HS-27A (cell line): ENCODE data around the gene PRXL2C.
"Not testable (repeated sequence)": the region's sequence is repeated elsewhere in the genome, so short reads cannot be mapped to it uniquely, and the experiment has no call there.

Experiments
- DNase-seq: peaks from one replicate; pipeline ENCODE4 v3.0.0-alpha.2; 2012; ENCODE audit warnings: low read depth, missing footprints

Gene PRXL2C

DNA sequence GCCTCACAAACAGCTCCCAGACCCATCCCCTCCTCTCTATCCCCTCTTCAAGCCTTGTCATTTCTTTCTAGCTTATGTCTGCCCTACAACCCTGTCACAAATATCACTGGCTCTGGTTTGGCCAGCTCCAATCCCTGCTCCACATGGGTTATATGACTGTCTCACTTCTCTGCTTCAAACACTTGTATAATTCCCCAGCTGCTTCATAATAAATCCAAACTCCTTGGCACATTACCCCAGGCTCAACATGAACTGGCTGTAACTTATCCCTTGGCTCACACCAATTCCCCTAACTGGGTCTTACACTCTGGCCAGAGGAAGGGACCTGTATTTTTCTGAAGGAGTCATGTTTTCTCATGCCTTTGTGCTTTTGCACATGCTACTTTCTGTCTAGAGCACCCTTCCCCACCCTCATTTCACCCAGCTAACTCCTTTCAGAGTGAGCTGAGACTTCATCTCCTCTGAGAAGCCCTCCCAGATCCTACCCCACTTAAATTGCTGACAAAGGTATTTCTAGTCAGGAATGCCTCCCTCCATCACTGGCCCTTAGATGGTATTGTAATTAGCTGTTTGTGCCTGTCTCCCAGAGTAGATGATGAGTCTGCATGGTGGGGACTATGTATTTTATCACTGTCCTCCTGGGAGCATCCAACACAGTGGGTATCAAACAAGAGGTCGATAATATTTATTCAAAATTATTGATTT, 5.3 kb downstream of the PRXL2C start:
- no peak for DNase-seq

DNA sequence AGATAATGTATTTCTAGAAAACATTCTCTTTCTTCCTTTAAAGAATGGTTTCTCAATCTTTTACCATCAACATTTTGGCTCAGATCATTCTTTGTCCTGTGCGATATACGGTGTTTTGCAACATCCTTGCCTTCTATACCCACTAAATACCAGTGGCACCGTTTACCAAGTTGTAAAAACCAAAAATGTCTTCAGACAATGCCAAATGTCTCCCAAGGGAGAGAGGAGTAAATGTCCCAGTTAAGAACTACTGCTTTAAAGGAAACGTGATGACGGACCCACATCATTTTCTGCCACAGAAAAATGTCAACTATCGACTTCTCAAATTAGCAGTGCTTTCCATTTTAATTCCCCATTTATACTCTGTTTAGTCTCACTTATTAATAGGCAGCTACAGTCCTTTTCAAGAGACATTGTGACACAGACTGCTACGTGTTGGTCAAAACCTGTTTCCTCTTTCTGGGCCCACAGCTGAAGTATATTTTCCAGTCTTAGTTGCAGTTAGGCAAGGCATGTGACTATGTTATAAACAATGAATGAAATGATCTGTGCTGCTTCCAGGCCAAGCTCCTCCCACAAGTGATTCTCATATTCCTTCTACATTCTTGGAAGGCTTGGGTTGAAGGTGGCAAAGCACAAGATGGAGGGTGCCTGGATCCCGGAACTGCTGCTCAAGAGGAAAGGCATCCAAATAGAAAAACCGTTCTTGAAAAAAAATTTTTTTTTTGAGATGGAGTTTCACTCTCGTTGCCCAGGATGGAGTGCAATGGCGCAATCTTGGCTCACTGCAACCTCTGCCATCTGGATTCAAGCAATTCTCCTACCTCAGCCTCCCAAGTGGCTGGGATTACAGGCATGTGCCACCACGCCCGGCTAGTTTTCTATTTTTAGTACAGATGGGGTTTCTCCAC, 8.8 kb downstream of the PRXL2C start:
- DNase-seq = no peak

DNA sequence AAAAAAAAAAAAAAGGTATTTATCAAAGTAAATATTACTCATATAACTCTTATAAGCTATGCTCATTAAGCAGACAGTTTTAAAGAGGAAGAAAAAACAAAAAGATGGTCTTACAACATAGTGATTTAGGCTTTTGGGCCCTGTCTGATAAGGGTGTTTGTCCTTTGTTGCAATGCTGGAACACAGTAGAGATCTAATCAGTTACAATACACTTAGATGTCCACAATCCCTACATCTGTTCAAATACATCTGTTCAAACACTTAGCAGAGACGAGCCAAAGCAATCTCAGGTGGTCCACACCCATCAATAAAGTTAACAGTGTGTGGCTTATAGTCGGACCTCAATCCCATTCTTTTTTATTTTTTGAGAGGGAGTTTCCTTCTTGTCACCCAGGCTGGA, 11.0 kb downstream of the PRXL2C start:
- no peak for DNase-seq

DNA sequence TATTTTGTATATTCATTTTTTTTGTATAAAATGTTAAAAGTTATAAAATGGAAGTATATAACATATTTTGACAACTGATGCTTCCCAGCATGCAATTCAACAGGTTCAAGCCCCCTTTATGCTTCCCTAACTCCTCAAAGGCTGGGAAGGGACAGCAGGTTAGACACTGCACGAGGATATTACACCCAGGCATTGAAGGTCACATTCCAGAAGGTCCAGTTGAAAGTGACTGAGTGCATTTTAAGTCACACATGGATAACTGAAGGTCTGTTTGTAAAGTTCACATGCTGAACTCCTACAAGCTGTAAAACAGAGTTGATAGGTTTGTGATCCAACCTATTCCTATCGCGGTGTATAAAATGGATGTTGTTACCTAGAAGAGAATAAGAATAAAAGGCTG, 13.6 kb downstream of the PRXL2C start:
- DNase-seq = no peak

DNA sequence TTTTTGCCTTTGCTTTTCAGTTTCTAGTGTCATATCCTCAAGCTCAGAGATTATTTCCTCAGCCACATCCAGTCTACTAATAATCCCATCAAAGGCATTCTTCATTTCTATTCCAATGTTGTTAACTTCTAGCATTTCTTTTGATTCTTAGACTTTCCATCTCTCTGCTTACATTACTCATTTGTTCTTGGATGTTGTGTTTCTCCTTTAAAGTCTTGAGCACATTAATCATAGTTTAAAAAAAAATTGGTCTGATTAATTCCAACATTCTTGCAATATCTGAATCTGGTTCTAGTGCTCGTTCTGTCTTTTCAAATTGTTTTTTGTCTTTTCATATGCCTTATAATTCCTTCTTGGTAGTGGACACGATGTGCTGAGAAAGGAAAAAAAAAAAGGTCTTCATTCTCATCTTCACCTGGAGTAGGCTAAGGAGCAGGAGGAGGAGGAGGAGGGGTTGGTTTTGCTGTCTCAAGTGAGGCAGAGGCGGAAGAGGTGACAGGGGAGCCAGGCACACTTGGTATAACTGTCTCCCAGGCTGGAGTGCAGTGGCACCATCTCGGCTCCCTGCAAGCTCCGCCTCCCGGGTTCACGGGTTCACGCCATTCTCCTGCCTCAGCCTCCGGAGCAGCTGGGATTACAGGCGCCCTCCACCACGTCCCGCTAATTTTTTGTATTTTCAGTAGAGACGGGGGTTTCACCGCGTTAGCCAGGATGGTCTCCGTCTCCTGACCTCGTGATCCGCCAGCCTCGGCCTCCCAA, 16.3 kb downstream of the PRXL2C start:
- DNase-seq = no peak

DNA sequence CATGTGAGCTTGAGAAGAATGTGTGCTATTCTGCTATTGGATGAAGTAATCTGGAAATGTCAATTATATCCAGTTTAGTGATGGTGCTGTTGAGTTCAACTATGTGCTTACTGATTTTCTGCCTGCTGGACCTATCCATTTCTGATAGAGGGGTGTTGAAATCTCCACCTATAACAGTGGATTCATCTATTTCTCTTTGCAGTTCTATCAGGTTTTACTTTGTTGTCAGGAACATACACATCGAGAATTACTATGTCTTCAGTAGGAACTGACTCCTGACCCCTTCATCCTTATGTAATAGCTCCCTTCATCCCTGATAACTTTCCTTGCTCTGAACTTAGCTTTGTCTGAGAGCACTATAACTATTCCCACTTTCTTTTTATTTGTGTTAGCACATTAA, 18.7 kb downstream of the PRXL2C start:
- no peak for DNase-seq

DNA sequence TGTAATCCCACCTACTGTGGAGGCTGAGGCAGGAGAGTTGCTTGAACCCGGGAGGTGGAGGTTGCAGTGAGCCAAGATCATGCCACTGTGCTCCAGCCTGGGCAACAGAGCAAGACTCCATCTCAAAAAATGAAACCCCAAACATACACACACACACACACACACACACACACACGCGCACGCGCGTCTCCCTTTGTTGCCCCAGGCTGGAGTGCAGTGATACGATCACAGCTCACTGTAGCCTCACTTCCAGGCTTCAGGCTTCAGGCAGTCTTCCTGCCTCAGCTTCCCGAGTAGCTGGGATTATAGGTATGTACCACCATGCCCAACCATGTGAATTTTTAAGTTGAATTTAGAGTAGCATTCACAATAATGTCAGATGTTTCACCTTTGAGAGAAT, 21.5 kb downstream of the PRXL2C start:
- not testable (repeated sequence) for DNase-seq

DNA sequence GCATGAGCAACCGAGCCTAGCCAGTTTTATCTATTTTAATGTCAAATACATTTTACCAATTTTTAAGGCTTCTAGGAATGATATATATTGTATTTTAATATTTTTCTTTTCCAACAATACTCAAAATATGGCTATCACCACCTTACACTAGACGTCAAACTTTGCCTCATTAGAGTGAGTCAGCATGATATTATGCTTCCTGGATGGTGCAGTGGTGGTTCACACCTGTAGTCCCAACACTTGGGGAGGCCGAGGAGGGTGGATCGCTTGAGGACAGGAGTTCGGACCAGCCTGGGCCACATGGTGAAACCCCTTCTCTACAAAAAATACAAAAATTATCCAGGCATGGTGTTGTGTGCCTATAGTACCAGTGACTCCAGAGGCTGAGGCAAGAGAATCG, 28.2 kb downstream of the PRXL2C start:
- no peak for DNase-seq

DNA sequence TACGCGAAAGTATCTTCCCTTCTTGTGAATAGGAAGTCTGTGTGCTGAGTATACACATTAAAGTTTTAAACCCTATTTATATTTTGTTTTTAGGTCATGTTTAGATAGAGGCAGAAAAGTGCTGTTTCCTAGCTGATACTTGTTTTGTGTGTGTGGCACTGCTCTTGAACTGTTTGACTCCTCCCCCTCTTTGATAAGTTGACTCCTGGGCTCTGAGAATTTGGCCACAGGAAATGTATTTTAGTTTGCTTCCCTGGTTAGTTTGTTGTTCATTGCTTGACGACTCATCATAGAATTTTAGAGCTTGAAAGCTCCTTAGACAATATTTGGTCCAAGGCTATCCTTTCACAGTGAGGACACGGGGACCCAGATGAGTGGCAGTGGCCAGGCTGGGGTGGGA, 33.5 kb downstream of the PRXL2C start:
- no peak for DNase-seq

DNA sequence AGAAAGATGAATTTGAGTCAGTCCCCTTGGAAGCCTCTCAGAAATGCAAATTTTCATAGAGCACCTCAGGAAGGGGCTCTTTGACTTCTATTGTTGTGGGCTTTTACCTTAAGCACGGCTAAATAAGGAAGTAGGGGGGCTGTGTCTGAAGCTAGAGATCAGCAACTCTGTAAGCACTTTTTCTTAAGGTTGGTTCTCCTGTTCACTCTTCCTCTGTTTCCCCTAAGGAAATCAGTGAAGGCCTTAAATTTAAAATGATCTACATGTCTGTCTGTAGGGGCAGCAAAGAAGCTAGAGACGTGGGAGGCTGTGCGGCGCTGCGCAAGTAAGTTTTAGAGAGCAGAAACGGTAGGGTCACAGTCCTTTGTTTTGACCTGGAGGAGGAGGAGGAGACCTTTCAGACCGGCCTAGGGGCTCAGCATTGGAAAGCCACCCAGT, 34.3 kb downstream of the PRXL2C start:
- no peak for DNase-seq

DNA sequence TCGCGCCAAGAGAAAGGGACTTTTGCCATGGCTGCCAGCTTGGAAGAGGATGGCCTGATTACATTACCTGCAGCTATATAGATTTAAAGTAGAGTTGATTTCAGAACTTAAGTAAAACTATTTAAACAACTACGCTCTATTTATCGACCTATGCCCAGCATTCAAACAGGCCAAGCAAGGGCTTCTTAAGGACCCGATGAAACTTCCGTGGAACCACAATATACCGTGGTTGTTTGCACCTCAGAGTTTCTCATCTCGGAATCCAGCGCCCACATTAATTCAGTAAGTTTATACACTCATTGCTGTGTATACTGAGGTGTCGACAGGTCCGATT, 35.0 kb downstream of the PRXL2C start:
- no peak for DNase-seq

DNA sequence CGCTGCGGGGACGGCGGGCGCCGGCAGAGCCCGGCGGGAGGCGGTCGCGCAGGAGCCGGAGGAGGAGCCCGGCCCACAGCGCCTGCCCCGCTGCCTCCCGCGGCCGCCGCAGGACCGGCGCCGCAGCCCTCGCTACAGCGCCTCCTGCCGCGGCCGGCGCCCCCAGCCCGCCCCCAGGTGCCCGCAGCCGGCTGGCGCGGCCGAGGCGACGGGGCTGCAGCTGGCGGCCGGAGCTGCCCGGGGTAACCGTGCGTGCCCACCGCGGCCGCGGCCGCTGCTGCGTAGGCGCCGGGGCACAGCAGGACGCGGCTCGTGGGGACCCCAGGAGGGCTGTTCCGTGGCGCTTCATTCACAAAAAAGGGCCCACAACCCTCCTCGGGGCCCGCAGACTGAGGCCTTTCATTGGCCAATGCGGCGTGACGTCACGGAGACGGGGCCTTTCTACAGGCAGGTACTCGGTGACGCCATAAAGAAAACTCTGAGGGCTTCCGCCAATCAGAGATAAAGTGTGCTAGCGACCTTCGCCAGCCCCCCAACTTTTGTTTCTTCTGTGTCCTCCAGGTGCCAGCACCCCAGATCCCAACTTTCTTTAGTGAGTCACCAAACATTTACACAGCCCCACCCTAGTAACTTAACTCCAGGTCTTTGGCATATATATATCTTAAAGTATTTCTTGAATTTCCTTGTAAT, 35.5 kb downstream of the PRXL2C start, which contains the start of gene CDC14B:
TSS of gene CDC14B (minus strand) at position 353 of the 690 bp plus-strand sequence. CDS start 465 bp downstream, outside the sequence.
- peak; percentile 75 for DNase-seq

DNA sequence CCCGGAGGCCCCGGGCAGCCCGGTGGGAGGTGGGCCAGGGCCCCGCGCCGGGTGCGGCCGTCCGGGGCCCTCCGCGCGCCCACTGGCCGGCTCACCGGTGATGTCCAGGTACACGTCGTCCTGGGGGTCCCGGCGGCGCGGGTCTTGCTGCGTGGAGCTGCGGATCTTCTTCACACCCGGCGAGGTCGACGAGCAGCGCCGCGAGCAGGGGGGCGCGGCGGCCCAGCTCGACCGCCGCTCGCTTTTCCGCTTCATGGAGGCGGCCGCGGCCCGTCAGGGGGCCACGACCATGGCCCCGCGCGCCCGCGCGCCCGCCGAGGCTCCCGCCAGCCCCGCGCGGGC, 36.0 kb downstream of the PRXL2C start:
- DNase-seq = no peak

DNA sequence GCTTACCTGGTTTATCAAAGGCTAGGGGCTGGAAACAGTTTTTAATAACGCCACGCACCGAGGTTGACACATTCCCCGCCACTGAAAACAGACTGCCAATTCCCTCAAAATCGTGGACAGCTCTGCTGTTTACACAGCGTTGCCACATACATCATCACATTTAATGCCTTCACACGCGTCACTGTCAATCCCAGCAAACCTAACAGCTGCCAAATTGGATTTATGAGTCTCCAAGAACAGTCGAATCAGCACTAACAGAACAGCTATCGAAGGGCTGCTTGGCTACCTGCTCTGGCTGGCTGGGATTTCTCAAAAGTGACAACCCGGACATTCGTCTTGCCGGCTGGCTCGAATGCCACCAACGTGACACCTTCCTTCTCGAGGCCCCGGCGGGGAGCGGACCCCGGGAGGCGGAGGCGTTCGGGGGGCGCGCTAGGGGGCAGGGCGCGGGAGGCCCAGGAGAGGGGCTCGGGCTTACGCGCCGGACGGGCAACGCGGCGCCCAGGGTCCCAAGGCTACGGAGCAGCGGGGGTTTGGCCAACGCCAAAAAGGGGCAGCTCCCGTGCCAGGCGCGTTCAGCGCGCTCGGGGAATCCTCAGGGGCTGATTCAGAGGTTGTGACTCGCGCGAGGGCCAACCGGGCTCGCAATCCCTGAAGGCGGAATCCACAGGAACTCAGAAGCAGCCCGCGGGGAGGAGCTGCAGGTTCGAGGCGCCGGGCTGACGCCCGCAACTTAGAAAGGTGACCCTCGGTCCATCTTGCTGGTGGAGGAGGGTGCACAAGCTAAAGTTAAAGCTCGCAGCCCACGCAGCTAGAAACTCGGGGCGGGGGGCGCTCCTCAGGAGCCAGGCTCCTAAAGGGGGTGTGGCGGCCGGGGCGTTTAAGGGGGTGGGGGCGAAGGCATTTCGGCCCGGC, 36.7 kb downstream of the PRXL2C start:
- no peak for DNase-seq

DNA sequence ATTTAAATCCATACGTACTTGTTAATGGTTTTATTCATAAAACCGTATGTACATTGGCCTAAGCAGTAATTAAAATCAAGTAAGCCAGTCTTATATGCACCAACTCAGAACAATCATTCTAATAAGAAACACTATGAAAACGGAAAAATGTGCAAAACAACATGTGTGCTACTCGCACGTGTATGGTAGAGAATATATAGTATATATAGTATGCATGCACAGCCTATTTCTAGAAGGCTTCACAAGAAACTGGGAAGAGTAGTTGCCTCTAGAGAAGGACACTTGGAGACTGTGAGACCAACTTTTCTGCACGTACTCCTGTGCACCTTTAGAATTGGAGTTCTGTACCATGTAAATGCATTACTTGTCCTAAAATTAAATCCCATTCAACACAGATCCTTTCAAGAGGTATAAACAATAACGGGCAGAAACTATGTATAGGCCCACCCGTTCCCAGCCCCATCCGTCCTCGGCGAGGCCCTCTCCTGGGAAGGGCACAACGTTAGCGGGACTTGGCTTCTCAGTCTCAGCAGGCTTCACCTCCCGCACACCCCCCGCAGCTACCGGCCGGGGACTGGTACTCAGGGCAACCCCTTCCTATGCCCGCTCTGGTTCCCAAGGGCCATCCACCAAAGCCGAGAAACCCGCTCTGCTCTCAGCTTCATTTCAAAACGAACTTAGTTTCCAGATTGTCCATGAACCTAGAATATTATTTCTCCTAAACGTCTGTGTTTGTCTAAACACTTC, 37.5 kb downstream of the PRXL2C start:
- DNase-seq = no peak

DNA sequence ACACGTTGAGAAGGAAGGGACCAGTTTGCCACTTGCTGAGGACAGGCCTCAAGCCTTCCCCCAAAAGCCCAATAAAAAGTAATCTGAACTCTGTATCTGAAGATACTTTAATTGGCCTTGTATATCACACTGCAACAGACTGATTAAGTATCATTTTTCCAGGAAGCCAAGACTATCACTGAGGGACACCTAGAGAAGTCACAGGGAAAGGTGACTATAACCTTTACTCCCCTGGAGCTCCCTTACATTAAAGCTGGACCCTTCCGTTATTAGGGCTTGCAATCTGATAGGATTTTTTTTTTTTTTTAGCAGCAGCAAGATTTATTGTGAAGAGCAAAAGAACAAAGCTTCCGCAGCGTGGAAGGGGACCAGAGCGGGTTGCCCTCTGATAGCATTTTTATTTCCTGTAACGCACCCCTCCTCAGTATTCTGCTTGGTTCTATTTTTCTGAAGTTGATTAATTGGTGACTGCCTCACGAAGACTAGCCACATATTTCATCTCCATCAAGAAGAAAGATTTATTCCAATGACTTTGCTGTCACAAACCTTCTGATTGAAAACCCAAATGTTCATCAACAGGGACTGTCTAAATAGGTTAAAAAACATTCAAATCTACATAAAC, 38.2 kb downstream of the PRXL2C start:
- DNase-seq = no peak

DNA sequence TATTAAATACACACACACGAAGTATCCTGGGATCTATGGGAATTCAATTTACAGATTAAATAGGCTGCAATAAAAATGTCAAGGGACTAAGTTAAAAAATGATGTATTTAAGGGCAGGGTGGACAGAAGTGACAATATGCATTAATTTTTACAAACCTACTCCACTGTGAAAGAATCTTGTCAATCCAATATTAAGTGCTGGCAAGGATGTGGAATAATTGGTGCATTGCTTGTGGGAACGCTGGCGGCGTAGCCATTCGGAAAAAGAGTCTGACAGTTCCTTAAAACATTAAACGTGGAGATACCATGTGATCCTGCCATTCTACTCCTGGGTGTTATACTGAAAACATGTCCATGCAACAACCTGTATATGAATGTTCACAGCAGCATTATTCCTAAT, 39.7 kb downstream of the PRXL2C start:
- no peak for DNase-seq

DNA sequence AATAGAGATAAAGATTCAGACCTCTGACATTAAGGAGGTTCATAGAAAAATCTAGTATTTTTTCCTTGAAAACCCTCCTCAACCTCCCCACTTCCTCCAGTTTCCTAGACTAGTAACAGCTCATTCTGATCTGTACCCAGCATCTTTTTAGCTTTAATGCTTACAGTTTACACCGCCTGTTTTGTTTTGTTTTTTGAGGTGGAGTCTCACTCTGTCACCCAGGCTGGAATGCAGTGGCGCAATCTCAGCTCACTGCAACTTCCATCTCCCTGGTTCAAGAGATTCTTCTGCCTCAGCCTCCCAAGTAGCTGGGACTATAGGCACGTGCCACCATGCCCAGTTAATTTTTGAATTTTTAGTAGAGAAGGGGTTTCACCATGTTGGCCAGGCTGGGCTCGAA, 40.5 kb downstream of the PRXL2C start:
- not testable (repeated sequence) for DNase-seq

DNA sequence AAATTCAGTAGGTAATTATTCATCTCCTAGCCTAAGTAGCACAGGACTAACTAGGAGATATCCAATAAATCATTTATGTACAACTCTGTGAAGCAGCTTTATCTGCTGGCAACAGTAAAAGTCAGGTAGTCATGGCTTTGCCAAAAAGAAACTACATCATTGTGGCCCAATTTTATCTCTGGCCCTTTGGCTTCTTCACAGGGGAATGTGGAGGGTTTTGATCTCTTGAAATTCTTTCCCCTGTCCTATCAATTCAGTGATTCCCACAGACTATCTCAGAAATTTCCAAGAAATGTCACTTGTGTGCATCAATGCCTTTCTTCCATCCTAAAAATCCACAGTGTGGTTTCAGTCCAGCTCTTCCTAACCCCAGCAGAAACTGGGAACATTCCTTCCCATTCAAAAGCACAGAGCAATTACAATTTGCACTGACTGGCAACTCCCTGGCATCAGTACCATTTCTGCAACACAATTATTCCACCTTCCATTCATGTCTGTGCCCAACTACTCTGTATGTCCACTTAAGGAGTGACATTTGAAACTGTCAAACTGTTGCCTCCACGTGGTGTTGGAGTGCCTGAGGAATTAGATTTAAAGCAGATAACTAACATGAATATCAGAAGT, 42.0 kb downstream of the PRXL2C start:
- no peak for DNase-seq
